ENCODE data around the gene KIAA1614.
A peak's percentile ranks its signal among the peaks of the same experiment; 100 is the strongest.

- TF ChIP-seq HDAC2 (IDR thresholded peaks at IDR 0.05) (no peak), WRNIP1 (IDR thresholded peaks at IDR 0.05; ENCODE audit: borderline replicate concordance, low read depth, low read length) (no peak), NBN (IDR thresholded peaks at IDR 0.05) (peak; percentile 28; the same call in 1 of the 2 replicates), NFYB (IDR thresholded peaks at IDR 0.05; ENCODE audit: insufficient read depth, low read depth, low read length) (0 out of 2 replicates have a peak, but pooled peaks have one; percentile 10)
- TF ChIP-seq, protein P1, sequence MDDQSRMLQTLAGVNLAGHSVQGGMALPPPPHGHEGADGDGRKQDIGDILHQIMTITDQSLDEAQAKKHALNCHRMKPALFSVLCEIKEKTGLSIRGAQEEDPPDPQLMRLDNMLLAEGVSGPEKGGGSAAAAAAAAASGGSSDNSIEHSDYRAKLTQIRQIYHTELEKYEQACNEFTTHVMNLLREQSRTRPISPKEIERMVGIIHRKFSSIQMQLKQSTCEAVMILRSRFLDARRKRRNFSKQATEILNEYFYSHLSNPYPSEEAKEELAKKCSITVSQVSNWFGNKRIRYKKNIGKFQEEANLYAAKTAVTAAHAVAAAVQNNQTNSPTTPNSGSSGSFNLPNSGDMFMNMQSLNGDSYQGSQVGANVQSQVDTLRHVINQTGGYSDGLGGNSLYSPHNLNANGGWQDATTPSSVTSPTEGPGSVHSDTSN (IDR thresholded peaks at IDR 0.05; ENCODE audit: insufficient replicate concordance, low read depth, low read length), result peak; percentile 65
These were observed 23.8 kb upstream of the KIAA1614 start for GRCh38 chr1:180888870-180889269.

Measured in GM12878 (cell line).